ENCODE data around the gene KRT8. TPM values are rescaled to one million over a fixed set of nuclear protein-coding genes. Genes with fewer than 3 reads are reported as not detected.
A peak's percentile ranks its signal among the peaks of the same experiment; 100 is the strongest.

Gene KRT8
- total and polyA plus RNA-seq, 2 of the 13 experiments (the other 11 are each of a cell fraction or from before 2014, with no cell fraction given), result 498 to 718 TPM

DNA sequence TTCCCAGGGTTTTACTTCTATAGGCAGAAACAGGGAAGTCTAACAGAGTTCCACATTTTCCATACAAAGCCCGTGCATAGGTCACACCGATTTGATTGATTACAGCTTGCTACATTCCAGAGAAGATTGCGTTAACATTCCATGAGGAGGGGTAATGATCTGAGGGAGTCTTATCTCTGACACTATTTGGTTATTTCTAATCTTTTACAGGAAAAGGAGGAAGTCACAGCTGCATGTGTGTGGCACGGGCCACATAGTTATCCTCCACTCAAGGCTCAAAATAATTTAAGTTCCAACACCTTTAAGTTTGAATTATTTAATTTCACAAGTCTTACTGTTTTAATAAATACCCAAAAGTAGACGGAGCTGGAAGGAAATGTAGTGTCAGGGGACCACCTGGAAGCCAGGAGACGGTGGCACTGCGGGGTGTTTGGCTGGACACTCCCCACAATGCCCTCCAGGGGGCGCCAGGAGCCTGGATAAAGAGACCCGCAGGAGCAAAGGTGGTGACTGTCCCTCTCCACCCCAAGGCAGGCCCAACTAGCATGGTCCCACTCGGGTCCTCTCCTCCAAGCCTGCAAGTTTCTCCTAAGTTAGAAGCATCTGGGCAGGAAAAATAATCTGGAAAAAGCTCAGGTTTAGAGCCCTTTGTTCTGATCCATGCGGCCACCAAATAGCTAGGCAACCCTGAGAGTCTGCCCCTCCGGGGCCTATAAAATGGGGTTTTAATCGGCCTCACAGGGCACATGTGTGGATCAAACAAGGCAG is 20.2 kb downstream of the KRT8 start (continued):
- TF ChIP-seq ZHX2 (IDR thresholded peaks at IDR 0.05; ENCODE audit: low read depth) (no peak), ZHX2 (CRISPR knock-in tag; IDR thresholded peaks at IDR 0.05; ENCODE audit: borderline replicate concordance) (peak; percentile 53; the same call in 1 of the 2 replicates), EP300 (IDR thresholded peaks at IDR 0.05; ENCODE audit: low read depth in 2 of 2, low read length in 2 of 2) (peak; percentile 65 to 93; a peak in 2 of 4 replicates), EP300 (CRISPR knock-in tag; IDR thresholded peaks at IDR 0.05; ENCODE audit: borderline replicate concordance) (peak; percentile 91), CEBPB (IDR thresholded peaks at IDR 0.05; ENCODE audit: borderline replicate concordance, low read depth, low read length) (peak; percentile 90), NR2F1 (CRISPR knock-in tag; IDR thresholded peaks at IDR 0.05) (peak in 1 of 2 experiments; percentile 36; a peak in 1 of 4 replicates), NAIF1 (CRISPR knock-in tag; IDR thresholded peaks at IDR 0.05; ENCODE audit: borderline replicate concordance) (peak; percentile 95; the same call in 1 of the 2 replicates), GFI1 (CRISPR knock-in tag; IDR thresholded peaks at IDR 0.05; ENCODE audit: borderline replicate concordance) (peak; percentile 58; the same call in 1 of the 2 replicates), ZNF780A (CRISPR knock-in tag; IDR thresholded peaks at IDR 0.05) (no peak), SOX5 (CRISPR knock-in tag; IDR thresholded peaks at IDR 0.05; ENCODE audit: borderline replicate concordance) (peak; percentile 71; the same call in 1 of the 2 replicates), ZNF629 (CRISPR knock-in tag; conservative IDR thresholded peaks at IDR 0.05) (peak; percentile 8; the same call in 1 of the 2 replicates), ERF (CRISPR knock-in tag; IDR thresholded peaks at IDR 0.05) (no peak)
- TF ChIP-seq, protein P1, sequence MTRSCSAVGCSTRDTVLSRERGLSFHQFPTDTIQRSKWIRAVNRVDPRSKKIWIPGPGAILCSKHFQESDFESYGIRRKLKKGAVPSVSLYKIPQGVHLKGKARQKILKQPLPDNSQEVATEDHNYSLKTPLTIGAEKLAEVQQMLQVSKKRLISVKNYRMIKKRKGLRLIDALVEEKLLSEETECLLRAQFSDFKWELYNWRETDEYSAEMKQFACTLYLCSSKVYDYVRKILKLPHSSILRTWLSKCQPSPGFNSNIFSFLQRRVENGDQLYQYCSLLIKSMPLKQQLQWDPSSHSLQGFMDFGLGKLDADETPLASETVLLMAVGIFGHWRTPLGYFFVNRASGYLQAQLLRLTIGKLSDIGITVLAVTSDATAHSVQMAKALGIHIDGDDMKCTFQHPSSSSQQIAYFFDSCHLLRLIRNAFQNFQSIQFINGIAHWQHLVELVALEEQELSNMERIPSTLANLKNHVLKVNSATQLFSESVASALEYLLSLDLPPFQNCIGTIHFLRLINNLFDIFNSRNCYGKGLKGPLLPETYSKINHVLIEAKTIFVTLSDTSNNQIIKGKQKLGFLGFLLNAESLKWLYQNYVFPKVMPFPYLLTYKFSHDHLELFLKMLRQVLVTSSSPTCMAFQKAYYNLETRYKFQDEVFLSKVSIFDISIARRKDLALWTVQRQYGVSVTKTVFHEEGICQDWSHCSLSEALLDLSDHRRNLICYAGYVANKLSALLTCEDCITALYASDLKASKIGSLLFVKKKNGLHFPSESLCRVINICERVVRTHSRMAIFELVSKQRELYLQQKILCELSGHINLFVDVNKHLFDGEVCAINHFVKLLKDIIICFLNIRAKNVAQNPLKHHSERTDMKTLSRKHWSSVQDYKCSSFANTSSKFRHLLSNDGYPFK (CRISPR knock-in tag; IDR thresholded peaks at IDR 0.05; ENCODE audit: borderline replicate concordance), result peak; percentile 40; the same call in 1 of the 2 replicates
- TF ChIP-seq, protein P2, sequence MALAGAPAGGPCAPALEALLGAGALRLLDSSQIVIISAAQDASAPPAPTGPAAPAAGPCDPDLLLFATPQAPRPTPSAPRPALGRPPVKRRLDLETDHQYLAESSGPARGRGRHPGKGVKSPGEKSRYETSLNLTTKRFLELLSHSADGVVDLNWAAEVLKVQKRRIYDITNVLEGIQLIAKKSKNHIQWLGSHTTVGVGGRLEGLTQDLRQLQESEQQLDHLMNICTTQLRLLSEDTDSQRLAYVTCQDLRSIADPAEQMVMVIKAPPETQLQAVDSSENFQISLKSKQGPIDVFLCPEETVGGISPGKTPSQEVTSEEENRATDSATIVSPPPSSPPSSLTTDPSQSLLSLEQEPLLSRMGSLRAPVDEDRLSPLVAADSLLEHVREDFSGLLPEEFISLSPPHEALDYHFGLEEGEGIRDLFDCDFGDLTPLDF (CRISPR knock-in tag; IDR thresholded peaks at IDR 0.05), result no peak
- TF ChIP-seq, protein P3, sequence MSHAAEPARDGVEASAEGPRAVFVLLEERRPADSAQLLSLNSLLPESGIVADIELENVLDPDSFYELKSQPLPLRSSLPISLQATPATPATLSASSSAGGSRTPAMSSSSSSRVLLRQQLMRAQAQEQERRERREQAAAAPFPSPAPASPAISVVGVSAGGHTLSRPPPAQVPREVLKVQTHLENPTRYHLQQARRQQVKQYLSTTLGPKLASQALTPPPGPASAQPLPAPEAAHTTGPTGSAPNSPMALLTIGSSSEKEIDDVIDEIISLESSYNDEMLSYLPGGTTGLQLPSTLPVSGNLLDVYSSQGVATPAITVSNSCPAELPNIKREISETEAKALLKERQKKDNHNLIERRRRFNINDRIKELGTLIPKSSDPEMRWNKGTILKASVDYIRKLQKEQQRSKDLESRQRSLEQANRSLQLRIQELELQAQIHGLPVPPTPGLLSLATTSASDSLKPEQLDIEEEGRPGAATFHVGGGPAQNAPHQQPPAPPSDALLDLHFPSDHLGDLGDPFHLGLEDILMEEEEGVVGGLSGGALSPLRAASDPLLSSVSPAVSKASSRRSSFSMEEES (CRISPR knock-in tag; IDR thresholded peaks at IDR 0.05), result 0 out of 2 replicates have a peak, but pooled peaks have one; percentile 29
